ENCODE data around the gene LARP4B.
"Not testable (repeated sequence)": the region's sequence is repeated elsewhere in the genome, so short reads cannot be mapped to it uniquely, and the experiment has no call there.

The LARP4B gene

GRCh38 chr10:943334-944033 lies 12.0 kb upstream of the LARP4B start:
- TF ChIP-seq, protein P1, sequence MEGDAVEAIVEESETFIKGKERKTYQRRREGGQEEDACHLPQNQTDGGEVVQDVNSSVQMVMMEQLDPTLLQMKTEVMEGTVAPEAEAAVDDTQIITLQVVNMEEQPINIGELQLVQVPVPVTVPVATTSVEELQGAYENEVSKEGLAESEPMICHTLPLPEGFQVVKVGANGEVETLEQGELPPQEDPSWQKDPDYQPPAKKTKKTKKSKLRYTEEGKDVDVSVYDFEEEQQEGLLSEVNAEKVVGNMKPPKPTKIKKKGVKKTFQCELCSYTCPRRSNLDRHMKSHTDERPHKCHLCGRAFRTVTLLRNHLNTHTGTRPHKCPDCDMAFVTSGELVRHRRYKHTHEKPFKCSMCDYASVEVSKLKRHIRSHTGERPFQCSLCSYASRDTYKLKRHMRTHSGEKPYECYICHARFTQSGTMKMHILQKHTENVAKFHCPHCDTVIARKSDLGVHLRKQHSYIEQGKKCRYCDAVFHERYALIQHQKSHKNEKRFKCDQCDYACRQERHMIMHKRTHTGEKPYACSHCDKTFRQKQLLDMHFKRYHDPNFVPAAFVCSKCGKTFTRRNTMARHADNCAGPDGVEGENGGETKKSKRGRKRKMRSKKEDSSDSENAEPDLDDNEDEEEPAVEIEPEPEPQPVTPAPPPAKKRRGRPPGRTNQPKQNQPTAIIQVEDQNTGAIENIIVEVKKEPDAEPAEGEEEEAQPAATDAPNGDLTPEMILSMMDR (IDR thresholded peaks at IDR 0.05; ENCODE audit: control insufficient read depth, insufficient read depth, low read depth, low read length, missing control alignments) = no peak
- no peak overlapping the region for H3K4me3 ChIP-seq (ENCODE audit: control insufficient read depth, low read depth, low read length)
- DNase-seq (ENCODE audit: low read depth) = no peak

DNA sequence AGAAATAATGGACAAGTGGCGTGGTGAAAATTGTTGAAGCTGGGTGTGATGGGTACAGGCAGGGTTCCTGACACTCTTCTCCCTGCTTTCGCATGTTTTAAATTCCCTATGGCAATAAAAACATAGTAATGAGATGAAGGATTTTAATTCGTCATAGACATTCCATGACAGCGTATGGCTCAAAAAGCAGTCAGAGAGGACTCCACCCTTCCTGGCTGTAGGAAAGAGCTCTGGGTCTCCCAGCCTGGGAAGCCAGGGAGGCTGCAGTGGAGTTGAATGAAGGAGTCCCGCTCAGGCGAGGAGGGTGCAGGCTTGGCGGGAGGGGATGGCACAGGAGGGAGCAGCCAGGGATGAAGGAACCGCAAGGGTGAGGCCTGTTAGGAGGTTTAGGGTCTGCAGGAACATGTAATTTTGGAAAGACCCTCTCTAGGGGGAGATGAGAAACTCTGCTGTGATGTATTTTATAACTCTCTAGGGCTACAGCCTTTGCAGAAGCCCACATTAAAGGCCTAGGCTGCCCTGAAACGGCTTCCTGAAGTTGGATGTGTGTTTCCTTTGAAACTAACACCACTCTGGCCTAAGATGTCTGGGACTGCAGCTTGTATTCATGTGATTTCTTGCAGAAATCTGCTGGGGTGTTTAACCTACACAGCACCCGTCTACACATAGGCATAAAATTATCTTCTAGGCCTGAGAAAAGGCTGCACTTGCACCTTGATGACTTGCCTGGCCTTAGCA lies 7.6 kb upstream of the LARP4B start:
- no peak for DNase-seq (ENCODE audit: low read depth)

GRCh38 chr10:934746-935406 lies 3.4 kb upstream of the LARP4B start:
- no peak for DNase-seq (ENCODE audit: low read depth)
- TF ChIP-seq, protein P1 (IDR thresholded peaks at IDR 0.05; ENCODE audit: control insufficient read depth, insufficient read depth, low read depth, low read length, missing control alignments) = no peak
- H3K4me3 ChIP-seq (ENCODE audit: control insufficient read depth, low read depth, low read length) = no peak overlapping the region

More for the DNA sequence above, 7.6 kb upstream of the LARP4B start:
- H3K4me3 ChIP-seq (ENCODE audit: control insufficient read depth, low read depth, low read length) = no peak overlapping the region
- TF ChIP-seq, protein P1 (IDR thresholded peaks at IDR 0.05; ENCODE audit: control insufficient read depth, insufficient read depth, low read depth, low read length, missing control alignments) = no peak

DNA sequence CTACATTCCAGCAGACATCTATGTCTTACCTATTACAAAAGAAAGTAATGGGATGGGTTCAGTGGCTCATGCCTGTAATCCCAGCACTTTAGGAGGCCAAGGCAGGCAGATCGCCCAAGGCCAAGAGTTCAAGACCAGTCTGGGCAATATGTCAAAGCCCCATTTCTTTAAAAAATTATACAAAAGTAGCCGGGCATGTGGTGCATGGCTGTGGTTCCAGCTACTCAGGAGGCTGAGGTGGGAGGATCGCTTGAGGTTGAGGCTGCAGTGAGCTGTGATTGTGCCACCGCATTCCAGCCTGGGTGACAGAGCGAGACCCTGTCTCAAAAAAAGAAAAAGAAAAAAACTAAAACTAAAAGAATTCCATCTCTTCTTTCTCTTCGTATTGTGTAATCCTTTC lies 2.7 kb upstream of the LARP4B start:
- H3K4me3 ChIP-seq (ENCODE audit: control insufficient read depth, low read depth, low read length); DNase-seq (ENCODE audit: low read depth): not testable (repeated sequence)

DNA sequence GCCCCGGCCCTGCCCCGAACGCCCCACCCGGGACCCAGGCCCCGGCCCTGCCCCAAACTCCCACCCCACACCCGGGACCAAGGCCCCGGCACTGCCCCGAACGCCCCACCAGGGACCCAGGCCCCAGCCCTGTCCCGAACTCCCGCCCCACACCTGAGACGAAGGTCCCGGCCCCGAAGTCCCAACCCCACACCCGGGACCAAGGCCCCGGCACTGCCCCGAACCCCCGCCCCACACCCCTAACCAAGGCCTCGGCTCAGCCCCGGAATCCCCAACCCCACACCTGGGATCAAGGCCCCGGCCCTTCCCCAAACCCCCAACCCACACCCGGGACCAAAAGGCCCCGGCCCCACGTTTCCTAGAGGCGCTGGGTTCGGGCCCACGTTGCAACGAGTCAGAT lies 1.1 kb upstream of the LARP4B start:
- no peak overlapping the region for H3K4me3 ChIP-seq (ENCODE audit: control insufficient read depth, low read depth, low read length)
- no peak for DNase-seq (ENCODE audit: low read depth)
- TF ChIP-seq, protein P1 (IDR thresholded peaks at IDR 0.05; ENCODE audit: control insufficient read depth, insufficient read depth, low read depth, low read length, missing control alignments) = no peak

- TF ChIP-seq, protein P1 (IDR thresholded peaks at IDR 0.05; ENCODE audit: control insufficient read depth, insufficient read depth, low read depth, low read length, missing control alignments) = no peak
- peak overlapping the region; percentile 79 for H3K4me3 ChIP-seq (ENCODE audit: control insufficient read depth, low read depth, low read length)
- DNase-seq (ENCODE audit: low read depth) = no peak
Measured at GRCh38 chr10:930625-931325, 730 bp downstream of the LARP4B start.

All from AG09309 (cell line).